GM19395 (cell line): ENCODE results near the gene TIGIT.
"Not testable (repeated sequence)": the region's sequence is repeated elsewhere in the genome, so short reads cannot be mapped to it uniquely, and the experiment has no call there.

Experiments used
- ATAC-seq: cut with Tn5 transposase; IDR thresholded peaks from one replicate; pipeline ENCODE4 v1.9.1; 2021; ENCODE audit warnings: mild to moderate bottlenecking, moderate library complexity; ENCODE audit not compliant: unreplicated experiment

The TIGIT gene

GRCh38 chr3:114293838-114294535 lies at the start of gene TIGIT:
Gene TIGIT (plus strand): TSS chr3:114294028. CDS start chr3:114294062, 34 bp downstream.
- ATAC-seq = no peak

DNA sequence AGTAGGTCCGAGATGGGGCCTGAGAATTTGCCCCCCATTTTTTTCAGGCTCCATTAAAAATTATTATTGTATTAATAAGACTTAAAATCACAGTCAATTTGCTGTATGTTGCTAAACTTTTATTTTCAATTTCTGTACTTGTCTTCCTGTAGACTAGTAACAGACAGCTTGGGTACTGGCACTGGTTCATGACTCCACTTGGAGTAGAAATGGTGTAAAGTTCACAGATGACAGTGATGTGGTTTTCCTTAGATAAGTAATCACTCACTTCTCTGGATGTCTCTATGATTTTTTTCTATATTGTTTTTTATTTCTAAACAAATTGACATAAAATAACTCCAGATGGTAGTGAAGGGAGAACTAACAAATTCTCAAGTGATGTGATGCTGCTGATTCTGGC lies 40.9 kb upstream of the TIGIT start:
- ATAC-seq = no peak

GRCh38 chr3:114253505-114253904 lies 40.3 kb upstream of the TIGIT start:
- ATAC-seq = no peak

- no peak for ATAC-seq
These were observed 34.3 kb upstream of the TIGIT start for GRCh38 chr3:114259566-114259965.

GRCh38 chr3:114260152-114260551 lies 33.7 kb upstream of the TIGIT start:
- ATAC-seq = no peak

- no peak for ATAC-seq
These were observed 23.8 kb upstream of the TIGIT start for GRCh38 chr3:114270019-114270418.

- no peak for ATAC-seq
These were observed 21.6 kb upstream of the TIGIT start for GRCh38 chr3:114272271-114272670.

DNA sequence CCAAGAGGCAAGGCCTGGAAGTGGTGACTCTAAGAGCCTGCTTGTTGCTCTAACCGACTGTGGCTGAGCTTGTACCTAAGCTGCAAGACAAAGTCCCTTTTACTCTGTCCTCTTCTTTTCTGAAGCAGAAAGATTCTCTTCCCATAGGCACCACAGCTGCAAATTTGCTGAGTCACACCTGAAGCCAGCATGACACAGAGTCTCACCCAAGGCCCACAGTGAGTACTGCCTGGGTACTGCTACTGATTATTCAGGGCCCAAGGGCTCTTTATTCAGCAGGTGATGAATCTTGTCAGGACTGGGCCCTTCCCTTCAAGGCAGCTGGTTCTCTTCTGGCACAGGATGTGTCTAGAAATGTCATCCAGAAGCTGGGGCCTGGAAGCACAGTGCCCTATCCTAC lies 18.9 kb upstream of the TIGIT start:
- no peak for ATAC-seq

GRCh38 chr3:114276856-114277255 lies 17.0 kb upstream of the TIGIT start:
- not testable (repeated sequence) for ATAC-seq

GRCh38 chr3:114284644-114285043 lies 9.2 kb upstream of the TIGIT start:
- ATAC-seq = no peak

DNA sequence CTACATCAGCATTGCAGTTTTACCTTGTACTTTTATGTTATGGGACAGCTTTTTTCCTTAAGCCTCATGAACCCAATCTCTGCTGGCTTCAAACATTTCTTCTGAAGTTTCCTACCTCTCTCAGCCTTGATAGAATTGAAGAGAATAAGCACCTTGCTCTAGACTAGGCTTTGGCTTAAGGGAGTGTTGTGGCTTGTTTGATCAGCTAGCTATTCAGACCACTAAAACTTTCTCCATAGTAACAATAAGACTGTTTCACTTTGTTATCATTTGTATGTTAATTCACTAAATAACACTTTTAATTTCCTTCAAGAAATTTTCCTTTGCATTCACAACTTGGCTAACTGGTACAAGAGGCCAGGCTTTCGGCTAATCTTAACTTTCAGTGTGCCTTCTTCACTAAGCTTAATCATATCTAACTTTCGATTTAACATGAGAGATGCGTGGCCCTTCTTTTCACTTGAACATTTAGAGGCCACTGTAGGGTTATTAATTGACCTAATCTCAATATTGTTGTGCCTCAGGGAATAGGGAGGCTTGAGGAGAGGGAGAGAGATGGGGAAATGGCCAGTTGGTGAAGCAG lies 8.1 kb upstream of the TIGIT start:
- no peak for ATAC-seq

DNA sequence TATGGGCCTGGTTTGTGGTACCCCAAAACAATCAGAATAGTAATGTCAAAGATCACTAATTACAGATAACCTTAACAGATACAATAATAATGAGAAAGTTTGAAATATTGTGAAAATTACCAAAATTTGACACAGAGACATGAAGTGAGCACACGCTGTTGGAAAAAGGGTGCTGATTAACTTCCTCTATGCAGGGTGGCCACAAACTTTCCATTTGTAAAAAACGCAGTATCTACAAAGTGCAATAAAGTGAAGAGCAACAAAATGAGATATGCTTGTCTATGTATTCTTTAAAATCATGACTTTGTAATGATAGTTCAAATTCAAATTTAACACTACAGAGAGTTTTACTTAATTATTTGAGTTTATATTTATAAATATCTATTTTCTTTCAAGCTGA lies 7.6 kb upstream of the TIGIT start:
- ATAC-seq = no peak

DNA sequence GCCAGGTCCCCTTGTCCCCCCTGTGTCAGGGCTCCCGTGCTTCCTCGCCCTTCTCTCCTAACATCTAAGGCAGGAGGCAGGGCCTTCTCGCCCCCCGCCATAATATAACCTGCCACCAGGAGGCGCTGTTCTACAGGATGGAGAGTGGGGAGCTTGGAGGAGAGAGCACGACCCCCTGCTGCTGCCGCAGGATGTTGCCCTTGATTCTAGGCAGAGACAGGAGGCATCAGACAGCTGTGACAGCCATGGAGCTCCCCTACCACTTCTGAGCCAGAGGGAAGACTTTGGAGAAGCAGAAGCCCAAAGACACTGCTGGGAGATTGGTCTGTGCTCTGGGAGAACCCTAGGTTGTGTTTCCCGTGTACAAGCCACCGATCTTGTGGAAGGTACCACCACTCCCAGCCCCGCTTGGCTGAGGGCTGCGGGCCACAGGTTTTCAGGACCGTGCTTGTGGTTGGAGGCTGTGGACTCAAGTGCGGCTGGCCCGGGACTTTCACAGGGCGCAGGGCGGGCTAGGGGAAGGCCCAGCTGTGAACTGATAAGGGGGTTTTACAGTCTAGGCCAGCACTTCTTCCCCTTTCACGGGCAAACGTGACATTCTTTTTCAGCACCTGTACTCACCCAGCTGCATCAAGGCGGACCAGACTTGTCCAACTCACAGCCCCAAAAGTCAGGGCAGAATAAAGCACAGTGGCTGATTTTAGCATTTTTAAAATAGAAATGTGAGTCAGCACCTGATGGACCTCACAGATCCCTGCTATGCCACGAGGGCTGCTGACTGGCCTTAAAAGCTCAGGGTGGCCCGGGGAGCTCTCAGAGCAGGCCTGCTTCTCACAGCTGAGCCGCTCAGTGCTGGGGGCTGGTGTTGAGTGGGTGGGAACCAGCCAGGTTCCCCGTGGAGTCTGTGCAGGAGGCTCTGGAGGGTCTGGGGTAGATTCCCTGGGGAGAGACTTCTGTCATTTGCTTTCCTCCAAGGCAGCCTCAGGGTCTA lies 2.6 kb upstream of the TIGIT start:
- peak; percentile 91 for ATAC-seq

DNA sequence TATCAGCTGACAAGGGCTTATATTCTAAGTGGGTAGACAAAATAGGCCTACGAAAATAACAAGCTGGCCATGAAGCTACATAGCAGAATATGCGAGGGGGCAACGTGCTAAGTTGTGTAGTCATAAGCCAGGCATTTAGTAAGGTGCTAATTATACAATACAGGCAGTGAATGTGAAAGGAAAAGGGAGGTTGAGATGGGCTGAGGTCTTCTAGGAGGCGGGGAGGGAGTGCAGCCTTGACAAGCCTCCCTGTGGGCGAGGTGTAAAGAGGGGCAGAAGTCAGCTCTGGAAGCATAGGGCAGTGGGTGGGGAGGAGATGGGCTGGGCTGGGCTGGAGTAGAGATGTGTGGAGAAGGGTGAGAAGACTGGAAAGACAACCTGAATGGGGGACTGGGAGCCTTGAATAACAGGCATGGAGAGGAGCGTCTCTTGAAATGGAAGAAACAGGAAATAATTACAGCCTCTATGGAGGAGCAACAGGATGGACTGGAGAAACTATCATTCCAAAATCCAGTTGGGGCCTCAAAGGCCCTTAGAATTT lies 1.2 kb downstream of the TIGIT start:
- ATAC-seq = no peak

GRCh38 chr3:114295946-114296345 lies 2.1 kb downstream of the TIGIT start:
- ATAC-seq = no peak

- ATAC-seq = no peak
These were observed 5.6 kb downstream of the TIGIT start for GRCh38 chr3:114299421-114299820.

DNA sequence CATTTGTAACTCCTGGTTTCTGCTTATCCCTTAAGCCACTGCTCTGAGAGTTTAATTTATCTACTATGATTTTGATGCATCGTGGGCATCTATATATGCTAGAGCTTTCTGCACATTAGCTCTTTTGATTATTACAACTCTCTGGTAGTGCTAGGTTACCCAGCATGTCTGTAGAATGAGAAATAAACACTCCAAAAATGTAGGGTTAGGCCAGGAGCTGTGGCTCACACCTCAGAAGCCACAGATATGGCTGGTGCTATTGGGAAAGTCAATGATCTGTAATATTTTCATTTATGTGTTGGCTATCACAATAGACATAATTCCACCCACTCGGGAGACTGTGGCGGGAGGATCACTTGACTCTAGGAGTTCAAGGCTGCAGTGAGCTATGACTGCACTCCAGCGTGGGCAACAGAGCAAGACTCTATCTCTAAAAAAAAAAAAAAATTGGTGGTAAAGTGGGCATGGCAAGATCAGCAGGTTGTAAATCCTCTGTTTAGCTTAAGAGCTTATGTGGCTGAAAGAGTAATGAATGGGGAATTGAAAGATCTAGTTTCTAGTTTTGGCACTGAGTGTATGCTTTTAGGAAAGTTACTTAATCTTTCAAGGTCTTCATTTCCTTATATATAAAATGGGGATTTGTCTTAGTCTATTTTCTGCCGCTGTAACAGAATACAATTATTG lies 6.3 kb downstream of the TIGIT start:
- ATAC-seq = peak; percentile 64

GRCh38 chr3:114307222-114307830 lies 13.5 kb downstream of the TIGIT start:
- peak; percentile 52 for ATAC-seq

GRCh38 chr3:114307832-114308231 lies 14.0 kb downstream of the TIGIT start:
- ATAC-seq = peak; percentile 11

GRCh38 chr3:114308377-114308776 lies 14.5 kb downstream of the TIGIT start:
- peak; percentile 28 for ATAC-seq
